ENCODE data around the gene NCAPD3.

- TF ChIP-seq CTCF (IDR thresholded peaks at IDR 0.05) (peak; percentile 77), EZH2 (IDR thresholded peaks at IDR 0.05; ENCODE audit: borderline replicate concordance, insufficient read depth, low read depth, low read length, poor library complexity, severe bottlenecking) (no peak)
Measured at GRCh38 chr11:134244593-134244992, 20.8 kb upstream of the NCAPD3 start.
